ENCODE results near the gene SLC9A9.

GRCh38 chr3:143536817-143537535 is 311.3 kb downstream of the SLC9A9 start:
- no peak for TF ChIP-seq POLR2A (IDR thresholded peaks at IDR 0.05)
- TF ChIP-seq CTCF (IDR thresholded peaks at IDR 0.05) = no peak

Data from thyroid gland (tissue), 4 donors.